Skin epidermis (tissue), 12 donors: ENCODE measurements around the gene MCTP1.

Source experiments
- H3K27ac ChIP-seq, 21 experiments: fragments of 200-600 bp; sonication (generic) in 11 of 21; one replicate each; pipeline ENCODE4 v1.5.0; 2020; ENCODE audit warnings: mild to moderate bottlenecking in 3 of 21, inconsistent platforms in 2 of 21, moderate library complexity in 2 of 21
- H3K4me3 ChIP-seq, 7 experiments: fragments of 200-600 bp; sonication (generic) in 2 of 7; one replicate each; pipeline ENCODE4 v1.5.0; 2020; ENCODE audit warnings: inconsistent platforms in 2 of 7, mild to moderate bottlenecking in 2 of 7, moderate library complexity in 1 of 7

MCTP1 gene

GRCh38 chr5:94807985-94808384 lies 476.9 kb downstream of the MCTP1 start:
- Histone ChIP-seq H3K4me3 (no peak overlapping the region), H3K27ac (no peak overlapping the region)

- no peak overlapping the region for H3K27ac ChIP-seq
- no peak overlapping the region for H3K4me3 ChIP-seq
Measured at GRCh38 chr5:94802450-94802849, 482.4 kb downstream of the MCTP1 start.

GRCh38 chr5:94796586-94796985 lies 488.3 kb downstream of the MCTP1 start:
- H3K4me3 ChIP-seq: no peak overlapping the region

GRCh38 chr5:94793816-94794198 lies 491.1 kb downstream of the MCTP1 start:
- peak overlapping the region in 6 of 21 experiments; percentile 48 to 89 (median 72) for H3K27ac ChIP-seq
- no peak overlapping the region for H3K4me3 ChIP-seq

More at GRCh38 chr5:94796586-94796985, 488.3 kb downstream of the MCTP1 start:
- no peak overlapping the region for H3K27ac ChIP-seq

GRCh38 chr5:94793113-94793815 lies 491.6 kb downstream of the MCTP1 start:
- Histone ChIP-seq H3K27ac (peak overlapping the region in 10 of 21 experiments; percentile 0 to 89 (median 55)), H3K4me3 (no peak overlapping the region)

GRCh38 chr5:94791829-94792228 lies 493.1 kb downstream of the MCTP1 start:
- Histone ChIP-seq H3K27ac (peak overlapping the region in 2 of 21 experiments; percentile 66 to 89), H3K4me3 (no peak overlapping the region)

GRCh38 chr5:94788527-94788926 lies 496.4 kb downstream of the MCTP1 start:
- Histone ChIP-seq H3K4me3 (no peak overlapping the region), H3K27ac (no peak overlapping the region)

GRCh38 chr5:94784536-94785505 lies 500.1 kb downstream of the MCTP1 start:
- no peak overlapping the region for H3K4me3 ChIP-seq
- no peak overlapping the region for H3K27ac ChIP-seq

- Histone ChIP-seq H3K27ac (no peak overlapping the region), H3K4me3 (no peak overlapping the region)
Measured at GRCh38 chr5:94782383-94782782, 502.5 kb downstream of the MCTP1 start.

GRCh38 chr5:94779684-94780083 lies 505.2 kb downstream of the MCTP1 start:
- Histone ChIP-seq H3K27ac (no peak overlapping the region), H3K4me3 (no peak overlapping the region)

GRCh38 chr5:94778732-94779131 lies 506.2 kb downstream of the MCTP1 start:
- H3K27ac ChIP-seq: no peak overlapping the region

GRCh38 chr5:94778299-94778698 lies 506.6 kb downstream of the MCTP1 start:
- no peak overlapping the region for H3K4me3 ChIP-seq
- H3K27ac ChIP-seq: no peak overlapping the region

More at GRCh38 chr5:94778732-94779131, 506.2 kb downstream of the MCTP1 start:
- no peak overlapping the region for H3K4me3 ChIP-seq

GRCh38 chr5:94777056-94777880 lies 507.6 kb downstream of the MCTP1 start:
- H3K4me3 ChIP-seq: no peak overlapping the region
- no peak overlapping the region for H3K27ac ChIP-seq

GRCh38 chr5:94776167-94776566 lies 508.7 kb downstream of the MCTP1 start:
- H3K27ac ChIP-seq: no peak overlapping the region
- no peak overlapping the region for H3K4me3 ChIP-seq

- no peak overlapping the region for H3K27ac ChIP-seq
- H3K4me3 ChIP-seq: no peak overlapping the region
Measured at GRCh38 chr5:94775088-94775487, 509.8 kb downstream of the MCTP1 start.

GRCh38 chr5:94771742-94772141 lies 513.2 kb downstream of the MCTP1 start:
- Histone ChIP-seq H3K4me3 (no peak overlapping the region), H3K27ac (no peak overlapping the region)

- H3K4me3 ChIP-seq: no peak overlapping the region
Measured at GRCh38 chr5:94769996-94770395, 514.9 kb downstream of the MCTP1 start.

GRCh38 chr5:94761786-94762185 lies 523.1 kb downstream of the MCTP1 start:
- H3K4me3 ChIP-seq: no peak overlapping the region

More at GRCh38 chr5:94769996-94770395, 514.9 kb downstream of the MCTP1 start:
- no peak overlapping the region for H3K27ac ChIP-seq

GRCh38 chr5:94761055-94761454 lies 523.8 kb downstream of the MCTP1 start:
- H3K27ac ChIP-seq: no peak overlapping the region
- H3K4me3 ChIP-seq: no peak overlapping the region

More at GRCh38 chr5:94761786-94762185, 523.1 kb downstream of the MCTP1 start:
- H3K27ac ChIP-seq: no peak overlapping the region

- no peak overlapping the region for H3K27ac ChIP-seq
- no peak overlapping the region for H3K4me3 ChIP-seq
Measured at GRCh38 chr5:94759961-94760360, 524.9 kb downstream of the MCTP1 start.
